Body of pancreas (tissue), 4 donors: ENCODE measurements around the gene ZSWIM3.

Experiments used
- POLR2A ChIP-seq, 3 donors: fragments of 450-650 bp; IDR thresholded peaks; one replicate each; pipeline ENCODE4 v1.6.1; 2016; ENCODE audit warnings: antibody characterized with exemption in 3 of 3, mild to moderate bottlenecking in 2 of 3
- TF ChIP-seq, protein P1 (sequence below), 7 experiments: fragments of 450-650 bp in 4 of 7; fragments of 200-600 bp in 3 of 7; sonication (generic) in 3 of 7; IDR thresholded peaks; one replicate each; pipeline ENCODE4 v1.5.1; 2016 to 2019; ENCODE audit warnings: antibody characterized with exemption in 7 of 7

- TF ChIP-seq, protein P1, sequence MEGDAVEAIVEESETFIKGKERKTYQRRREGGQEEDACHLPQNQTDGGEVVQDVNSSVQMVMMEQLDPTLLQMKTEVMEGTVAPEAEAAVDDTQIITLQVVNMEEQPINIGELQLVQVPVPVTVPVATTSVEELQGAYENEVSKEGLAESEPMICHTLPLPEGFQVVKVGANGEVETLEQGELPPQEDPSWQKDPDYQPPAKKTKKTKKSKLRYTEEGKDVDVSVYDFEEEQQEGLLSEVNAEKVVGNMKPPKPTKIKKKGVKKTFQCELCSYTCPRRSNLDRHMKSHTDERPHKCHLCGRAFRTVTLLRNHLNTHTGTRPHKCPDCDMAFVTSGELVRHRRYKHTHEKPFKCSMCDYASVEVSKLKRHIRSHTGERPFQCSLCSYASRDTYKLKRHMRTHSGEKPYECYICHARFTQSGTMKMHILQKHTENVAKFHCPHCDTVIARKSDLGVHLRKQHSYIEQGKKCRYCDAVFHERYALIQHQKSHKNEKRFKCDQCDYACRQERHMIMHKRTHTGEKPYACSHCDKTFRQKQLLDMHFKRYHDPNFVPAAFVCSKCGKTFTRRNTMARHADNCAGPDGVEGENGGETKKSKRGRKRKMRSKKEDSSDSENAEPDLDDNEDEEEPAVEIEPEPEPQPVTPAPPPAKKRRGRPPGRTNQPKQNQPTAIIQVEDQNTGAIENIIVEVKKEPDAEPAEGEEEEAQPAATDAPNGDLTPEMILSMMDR (IDR thresholded peaks at IDR 0.05) = no peak
- TF ChIP-seq POLR2A (IDR thresholded peaks at IDR 0.05) = no peak
Measured at GRCh38 chr20:45827030-45827652, 30.3 kb upstream of the ZSWIM3 start, which contains the start of gene TNNC2.
